IMR-90 (cell line): ENCODE results near the gene COG3. TPM values are rescaled to one million over a fixed set of nuclear protein-coding genes. Genes with fewer than 3 reads are reported as not detected.

ENCODE experiments used
- ATAC-seq: fragments of 200-7000 bp; cut with Tn5 transposase; 2 replicates; pipeline ENCODE4 v1.9.1; 2020; ENCODE audit warnings: low read depth, mild to moderate bottlenecking, moderate library complexity
- BruUV-seq: library from RNA; stranded (reverse); fragments of 400-500 nt; replicated peaks from 2 replicates; lab custom pipeline; 2021; lab: Mats Ljungman, UMichigan
- CTCF ChIA-PET: fragments of 300-600 bp; formaldehyde crosslinking; extraction: SDS; loops from one replicate; lab custom pipeline; 2021; ENCODE audit warnings: antibody characterized with exemption; lab: Yijun Ruan, JAX
- POLR2A ChIA-PET: fragments of 300-600 bp; sonication (Branson Sonifier 250); formaldehyde crosslinking; loops from one replicate; lab custom pipeline; 2022; ENCODE audit warnings: antibody characterized with exemption; ENCODE audit not compliant: unreplicated experiment; lab: Charles Lee
- DNase-seq: peaks from one replicate; pipeline ENCODE4 v3.0.0; 2013
- H2AFZ ChIP-seq: replicated peaks from 2 replicates; pipeline ENCODE3; 2013; ENCODE audit warnings: low read length, mild to moderate bottlenecking; ENCODE audit not compliant: poor library complexity
- H2AK5ac ChIP-seq: 2 replicates; pipeline ENCODE4 v1.6.1; 2013; ENCODE audit warnings: low read depth, low read length, inconsistent platforms
- H2AK9ac ChIP-seq: replicated peaks from 2 replicates; pipeline ENCODE3; 2013; ENCODE audit warnings: mild to moderate bottlenecking, low read depth, low read length, moderate library complexity; ENCODE audit not compliant: poor library complexity
- H2BK120ac ChIP-seq: 2 replicates; pipeline ENCODE4 v1.6.1; 2013; ENCODE audit warnings: low read depth, low read length, inconsistent platforms
- H2BK15ac ChIP-seq: 3 replicates; pipeline ENCODE4 v1.6.1; 2013; ENCODE audit warnings: low read depth, low read length, inconsistent platforms
- H2BK20ac ChIP-seq: 2 replicates; pipeline ENCODE4 v1.6.1; 2013; ENCODE audit warnings: low read depth, mild to moderate bottlenecking, inconsistent platforms, low read length, moderate library complexity
- H2BK5ac ChIP-seq: 2 replicates; pipeline ENCODE4 v1.6.1; 2013; ENCODE audit warnings: mild to moderate bottlenecking, low read depth, low read length, inconsistent platforms; ENCODE audit not compliant: poor library complexity, severe bottlenecking
- H3K14ac ChIP-seq: replicated peaks from 2 replicates; pipeline ENCODE4 v1.6.1; 2013; ENCODE audit warnings: low read depth, low read length, inconsistent platforms
- H3K18ac ChIP-seq: 2 replicates; pipeline ENCODE4 v1.6.1; 2013; ENCODE audit warnings: low read depth, low read length, control low read depth
- H3K23ac ChIP-seq: 2 replicates; pipeline ENCODE4 v1.6.1; 2013; ENCODE audit warnings: low read depth, low read length, inconsistent platforms
- H3K27ac ChIP-seq: 2 replicates; pipeline ENCODE4 v1.5.1; 2013; ENCODE audit warnings: mild to moderate bottlenecking, control low read depth, low read length; ENCODE audit not compliant: insufficient read depth
- H3K27me3 ChIP-seq: 2 replicates; pipeline ENCODE4 v1.6.1; 2013; ENCODE audit warnings: low read length; ENCODE audit not compliant: control insufficient read depth, insufficient read depth
- H3K36me3 ChIP-seq: 2 replicates; pipeline ENCODE4 v1.6.1; 2013; ENCODE audit warnings: low read length, mixed read lengths; ENCODE audit not compliant: control insufficient read depth, insufficient read depth
- H3K4ac ChIP-seq: 2 replicates; pipeline ENCODE4 v1.6.1; 2013; ENCODE audit warnings: low read depth, low read length, inconsistent platforms
- H3K4me1 ChIP-seq: 2 replicates; pipeline ENCODE4 v1.6.1; 2013; ENCODE audit warnings: low read length, mixed read lengths; ENCODE audit not compliant: control insufficient read depth, insufficient read depth
- H3K4me2 ChIP-seq: 2 replicates; pipeline ENCODE4 v1.6.1; 2013; ENCODE audit warnings: low read depth, mild to moderate bottlenecking, control low read depth, low read length, moderate library complexity
- H3K4me3 ChIP-seq: 2 replicates; pipeline ENCODE4 v1.5.1; 2013; ENCODE audit warnings: low read depth, mild to moderate bottlenecking, control low read depth, low read length, moderate library complexity; ENCODE audit not compliant: insufficient read depth
- H3K56ac ChIP-seq: 2 replicates; pipeline ENCODE4 v1.6.1; 2013; ENCODE audit warnings: low read length, inconsistent platforms; ENCODE audit not compliant: insufficient read depth; ENCODE audit errors: extremely low read depth
- H3K79me1 ChIP-seq, 2 experiments: 2 replicates each; pipeline ENCODE4 v1.6.1; 2013; ENCODE audit warnings: low read length in 2 of 2, inconsistent platforms in 1 of 2, low read depth in 1 of 2
- H3K9ac ChIP-seq: 2 replicates; pipeline ENCODE4 v1.6.1; 2013; ENCODE audit warnings: low read depth, low read length, control low read depth
- H3K9me1 ChIP-seq: 2 replicates; pipeline ENCODE4 v1.6.1; 2013; ENCODE audit warnings: low read length, inconsistent platforms; ENCODE audit not compliant: insufficient read depth
- H3K9me3 ChIP-seq: 2 replicates; pipeline ENCODE4 v1.6.1; 2013; ENCODE audit warnings: low read length; ENCODE audit not compliant: control insufficient read depth, insufficient read depth
- H4K20me1 ChIP-seq: 2 replicates; pipeline ENCODE4 v1.6.1; 2013; ENCODE audit warnings: low read length, inconsistent platforms; ENCODE audit not compliant: insufficient read depth
- H4K5ac ChIP-seq: 2 replicates; pipeline ENCODE4 v1.6.1; 2013; ENCODE audit warnings: mild to moderate bottlenecking, low read depth, low read length, control low read depth
- H4K8ac ChIP-seq, 2 experiments: 2 replicates each; pipeline ENCODE4 v1.6.1; 2013; ENCODE audit warnings: low read depth in 2 of 2, low read length in 2 of 2, control low read depth in 1 of 2, inconsistent platforms in 1 of 2
- H4K91ac ChIP-seq: 2 replicates; pipeline ENCODE4 v1.6.1; 2013; ENCODE audit warnings: low read depth, low read length, inconsistent platforms; ENCODE audit not compliant: insufficient read depth
- BHLHE40 ChIP-seq: fragments of 150-350 bp; IDR thresholded peaks from 2 replicates; pipeline ENCODE4 v1.6.1; 2016; ENCODE audit warnings: mild to moderate bottlenecking, low read depth, low read length
- CEBPB ChIP-seq: IDR thresholded peaks from 2 replicates; pipeline ENCODE4 v1.6.1; 2012; ENCODE audit warnings: low read depth, low read length, improper control_type of control experiment
- CHD1 ChIP-seq: IDR thresholded peaks from 2 replicates; pipeline ENCODE4 v1.6.1; 2012; ENCODE audit warnings: low read depth, low read length, improper control_type of control experiment
- ELK1 ChIP-seq: fragments of 150-350 bp; IDR thresholded peaks from 2 replicates; pipeline ENCODE4 v1.6.1; 2016; ENCODE audit warnings: low read depth, mild to moderate bottlenecking, low read length, moderate library complexity, borderline replicate concordance
- FOS ChIP-seq: fragments of 150-350 bp; IDR thresholded peaks from 2 replicates; pipeline ENCODE4 v1.6.1; 2016; ENCODE audit warnings: low read depth, low read length
- MAFK ChIP-seq: IDR thresholded peaks from 2 replicates; pipeline ENCODE4 v1.6.1; 2012; ENCODE audit warnings: low read depth, low read length, improper control_type of control experiment
- MAZ ChIP-seq: IDR thresholded peaks from 2 replicates; pipeline ENCODE4 v1.6.1; 2012; ENCODE audit warnings: low read depth, mild to moderate bottlenecking, low read length, improper control_type of control experiment, moderate library complexity, borderline replicate concordance
- MXI1 ChIP-seq: IDR thresholded peaks from 2 replicates; pipeline ENCODE4 v1.6.1; 2012; ENCODE audit warnings: low read depth, mild to moderate bottlenecking, low read length, moderate library complexity, borderline replicate concordance
- NFE2L2 ChIP-seq: fragments of 150-350 bp; IDR thresholded peaks from 2 replicates; pipeline ENCODE4 v1.6.1; 2016; ENCODE audit warnings: low read depth, mild to moderate bottlenecking, low read length
- POLR2A ChIP-seq: IDR thresholded peaks from 2 replicates; pipeline ENCODE4 v1.6.1; 2012; ENCODE audit warnings: mild to moderate bottlenecking, low read depth, low read length
- RAD21 ChIP-seq: IDR thresholded peaks from 2 replicates; pipeline ENCODE4 v1.6.1; 2012; ENCODE audit warnings: low read length, improper control_type of control experiment
- RCOR1 ChIP-seq: IDR thresholded peaks from 2 replicates; pipeline ENCODE4 v1.6.1; 2012; ENCODE audit warnings: mild to moderate bottlenecking, low read length, improper control_type of control experiment; ENCODE audit not compliant: insufficient replicate concordance
- RFX5 ChIP-seq: IDR thresholded peaks from 2 replicates; pipeline ENCODE4 v1.8.0; 2012; ENCODE audit warnings: low read depth, mild to moderate bottlenecking, low read length, moderate library complexity
- SMC3 ChIP-seq: fragments of 150-350 bp; IDR thresholded peaks from 2 replicates; pipeline ENCODE4 v1.6.1; 2016; ENCODE audit warnings: low read depth, mild to moderate bottlenecking, antibody characterized with exemption, low read length, moderate library complexity
- USF2 ChIP-seq: fragments of 150-350 bp; IDR thresholded peaks from 2 replicates; pipeline ENCODE4 v1.6.1; 2017; ENCODE audit warnings: mild to moderate bottlenecking, antibody characterized with exemption, low read length, low read depth
- WGBS, 2 experiments: methylation state at CpG; one replicate each; pipeline versions ENCODE4 v1.1.5 to v1.1.7; 2013; ENCODE audit warnings: missing lambda C conversion rate in 2 of 2; ENCODE audit not compliant: insufficient read length in 1 of 2; ENCODE audit errors: extremely low coverage in 2 of 2; 5-methylcytosine and 5-hydroxymethylcytosine counted together
- dilution Hi-C: fragments of 300-500 bp; cut with HindIII; formaldehyde crosslinking; loops from one replicate; pipeline ENCODE4 v1.14.3; 2018; ENCODE audit warnings: low sequenced_read_pairs; ENCODE audit not compliant: unreplicated experiment
- in situ Hi-C: fragments of 300-500 bp; cut with MboI; formaldehyde crosslinking; loops from 3 replicates; pipeline ENCODE4 v1.14.3; 2019; ENCODE audit warnings: low sequenced_read_pairs, inconsistent platforms, mixed read lengths
- intact Hi-C: fragments of 100-400 bp; cut with micrococcal nuclease; formaldehyde crosslinking; loops from 2 replicates; pipeline ENCODE4 v1.10.0; 2022
- polyA plus RNA-seq, 3 experiments: library from polyadenylated mRNA; depleted of rRNA; stranded (reverse); fragments of >200 nt; gene quantifications; 2 replicates each; pipeline ENCODE4 v1.2.3, GENCODE V29; 2012; ENCODE audit warnings: low replicate concordance in 1 of 3
- total RNA-seq: library from RNA; depleted of rRNA; stranded (reverse); fragments of >200 nt; gene quantifications from 2 replicates; pipeline ENCODE4 v1.2.3, GENCODE V29; 2012
- TF ChIP-seq, protein P1 (sequence below): conservative IDR thresholded peaks from 2 replicates; pipeline ENCODE4 v1.5.1; 2012; ENCODE audit warnings: mild to moderate bottlenecking, low read depth, low read length, improper control_type of control experiment

Gene COG3
- total and polyA plus RNA-seq, 2 of the 4 experiments (the other 2 are of a cell fraction) = 21.7 to 31.9 TPM

- Histone ChIP-seq H3K4me3 (no peak overlapping the region), H2AFZ (peak overlapping the region; percentile 49), H3K27me3 (no peaks in the 10 kb centered on the region; the same call in 1 of the 2 replicates), H4K8ac (no peak overlapping the region), H3K79me1 (no peaks in the 10 kb centered on the region), H3K23ac (no peak overlapping the region), H2BK20ac (no peak overlapping the region), H3K4me1 (peaks cover 3% of the 10 kb centered on the region; the same call in 1 of the 2 replicates), H4K5ac (no peak overlapping the region), H2BK120ac (no peak overlapping the region), H2BK5ac (no peak overlapping the region), H2AK9ac (no peak overlapping the region), H4K91ac (no peak overlapping the region), H3K27ac (no peak overlapping the region), H3K36me3 (peaks cover 24% of the 10 kb centered on the region), H3K56ac (no peak overlapping the region), H2AK5ac (peak overlapping the region; percentile 43; the same call in 1 of the 2 replicates), H4K20me1 (peaks cover 4% of the 10 kb centered on the region; the same call in 1 of the 2 replicates), H3K9ac (no peak overlapping the region), H2BK15ac (no peak overlapping the region), H3K4me2 (no peak overlapping the region), H3K18ac (no peak overlapping the region), H3K9me1 (peaks cover 4% of the 10 kb centered on the region; the same call in 1 of the 2 replicates), H3K4ac (no peak overlapping the region), H3K14ac (no peak overlapping the region), H3K9me3 (no peaks in the 10 kb centered on the region)
- no TSS peak for BruUV-seq
- no peak for DNase-seq
- TF ChIP-seq RFX5 (no peak), ELK1 (no peak), NFE2L2 (no peak), USF2 (no peak), CEBPB (no peak), POLR2A (no peak), MXI1 (no peak), MAZ (no peak), BHLHE40 (no peak), SMC3 (no peak), CHD1 (no peak), FOS (no peak), MAFK (no peak), RCOR1 (no peak), RAD21 (no peak)
- TF ChIP-seq, protein P1, sequence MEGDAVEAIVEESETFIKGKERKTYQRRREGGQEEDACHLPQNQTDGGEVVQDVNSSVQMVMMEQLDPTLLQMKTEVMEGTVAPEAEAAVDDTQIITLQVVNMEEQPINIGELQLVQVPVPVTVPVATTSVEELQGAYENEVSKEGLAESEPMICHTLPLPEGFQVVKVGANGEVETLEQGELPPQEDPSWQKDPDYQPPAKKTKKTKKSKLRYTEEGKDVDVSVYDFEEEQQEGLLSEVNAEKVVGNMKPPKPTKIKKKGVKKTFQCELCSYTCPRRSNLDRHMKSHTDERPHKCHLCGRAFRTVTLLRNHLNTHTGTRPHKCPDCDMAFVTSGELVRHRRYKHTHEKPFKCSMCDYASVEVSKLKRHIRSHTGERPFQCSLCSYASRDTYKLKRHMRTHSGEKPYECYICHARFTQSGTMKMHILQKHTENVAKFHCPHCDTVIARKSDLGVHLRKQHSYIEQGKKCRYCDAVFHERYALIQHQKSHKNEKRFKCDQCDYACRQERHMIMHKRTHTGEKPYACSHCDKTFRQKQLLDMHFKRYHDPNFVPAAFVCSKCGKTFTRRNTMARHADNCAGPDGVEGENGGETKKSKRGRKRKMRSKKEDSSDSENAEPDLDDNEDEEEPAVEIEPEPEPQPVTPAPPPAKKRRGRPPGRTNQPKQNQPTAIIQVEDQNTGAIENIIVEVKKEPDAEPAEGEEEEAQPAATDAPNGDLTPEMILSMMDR = no peak
- POLR2A ChIA-PET = interaction anchor here (0.5 kb wide), 1 partner anchor 30 kb away, joined by 4 read pairs; no protein-coding TSS in a partner anchor
- WGBS, 2 experiments = 88% methylated on average over 1 of the region's 2 CpGs; no CpG with 5 or more reads in 1 of the 2 experiments
- dilution Hi-C loops = no loop called here
- in situ Hi-C loops = loop anchor here (10.0 kb wide), 1 partner anchor 64 kb away; no protein-coding TSS in a partner anchor
- CTCF ChIA-PET = interaction anchor here (0.7 kb wide), 1 partner anchor 17 kb away, joined by 3 read pairs; no protein-coding TSS in a partner anchor
- no peak for ATAC-seq
- intact Hi-C loops = no loop called here
Observed at GRCh38 chr13:45538382-45538781, 73.6 kb downstream of the COG3 start.
